Karpas-422 (cell line): Measurements from ENCODE around the gene SMARCB1. TPM values are rescaled to one million over a fixed set of nuclear protein-coding genes. Genes with fewer than 3 reads are reported as not detected.

Experiments used
- DNase-seq: peaks from one replicate; pipeline ENCODE4 v3.0.0-alpha.2; 2015
- H2AFZ ChIP-seq: fragments of 200-600 bp; sonication (generic); 2 replicates; pipeline ENCODE4 v1.6.1; 2014; ENCODE audit warnings: antibody characterized with exemption, low read length, mixed read lengths
- H3K27ac ChIP-seq: fragments of 200-600 bp; sonication (generic); 2 replicates; pipeline ENCODE4 v1.5.1; 2014; ENCODE audit warnings: mild to moderate bottlenecking, low read length, moderate library complexity
- H3K27me3 ChIP-seq: fragments of 200-600 bp; sonication (generic); 2 replicates; pipeline ENCODE4 v1.6.1; 2014; ENCODE audit warnings: low read length, mixed read lengths
- H3K36me3 ChIP-seq: fragments of 200-600 bp; sonication (generic); 2 replicates; pipeline ENCODE4 v1.6.1; 2014; ENCODE audit warnings: low read length, mixed read lengths; ENCODE audit not compliant: insufficient read depth
- H3K4me1 ChIP-seq: fragments of 200-600 bp; sonication (generic); 2 replicates; pipeline ENCODE4 v1.6.1; 2014; ENCODE audit warnings: mild to moderate bottlenecking, low read length, mixed read lengths
- H3K4me2 ChIP-seq: fragments of 200-600 bp; sonication (generic); 2 replicates; pipeline ENCODE4 v1.6.1; 2014; ENCODE audit warnings: low read length, low read depth, mild to moderate bottlenecking; ENCODE audit not compliant: poor library complexity, severe bottlenecking
- H3K4me3 ChIP-seq: fragments of 200-600 bp; sonication (generic); 2 replicates; pipeline ENCODE4 v1.5.1; 2014; ENCODE audit warnings: mild to moderate bottlenecking, antibody characterized with exemption, low read length, mixed read lengths
- H3K79me2 ChIP-seq: fragments of 200-600 bp; sonication (generic); 2 replicates; pipeline ENCODE4 v1.6.1; 2014; ENCODE audit warnings: mild to moderate bottlenecking, low read length, mixed read lengths
- H3K9ac ChIP-seq: fragments of 200-600 bp; sonication (generic); 2 replicates; pipeline ENCODE4 v1.6.0; 2014; ENCODE audit warnings: low read length
- H3K9me2 ChIP-seq: fragments of 200-600 bp; sonication (generic), shearing (Covaris generic); replicated peaks from 2 replicates; pipeline ENCODE4 v1.6.0; 2014; ENCODE audit warnings: mild to moderate bottlenecking, low read length, moderate library complexity; ENCODE audit not compliant: insufficient read depth
- H3K9me3 ChIP-seq: fragments of 300-700, 200-600 bp; sonication (generic); 2 replicates; pipeline ENCODE4 v1.6.1; 2014; ENCODE audit warnings: low read length, mixed read lengths
- H4K20me1 ChIP-seq: fragments of 200-600 bp; sonication (generic); 2 replicates; pipeline ENCODE4 v1.6.1; 2014; ENCODE audit warnings: mild to moderate bottlenecking, antibody characterized with exemption, low read length, low read depth; ENCODE audit not compliant: insufficient read depth
- total RNA-seq: library from RNA; depleted of rRNA; stranded (reverse); fragments of >200 nt; shearing (Covaris generic); gene quantifications from 2 replicates; pipeline ENCODE4 v1.2.3, GENCODE V29; 2014; ENCODE audit warnings: low replicate concordance

The SMARCB1 gene
- total RNA-seq, 1 experiment from 2014 or later, result 400 TPM

GRCh38 chr22:23846081-23846469 lies 59.3 kb downstream of the SMARCB1 start:
- H3K4me1 ChIP-seq, result peaks cover 73% of the 10 kb centered on the region
- no peak overlapping the region for H3K4me2 ChIP-seq

GRCh38 chr22:23847310-23847920 lies 60.6 kb downstream of the SMARCB1 start:
- Histone ChIP-seq H4K20me1 (no peaks in the 10 kb centered on the region), H3K4me3 (peak overlapping the region; percentile 46; the same call in 1 of the 2 replicates), H3K79me2 (no peaks in the 10 kb centered on the region), H3K4me2 (peak overlapping the region; percentile 64), H3K36me3 (no peaks in the 10 kb centered on the region), H3K27ac (peak overlapping the region; percentile 96), H3K9me3 (no peaks in the 10 kb centered on the region), H3K9ac (peak overlapping the region; percentile 69), H3K9me2 (no peaks in the 10 kb centered on the region), H3K4me1 (peaks cover 79% of the 10 kb centered on the region), H3K27me3 (no peaks in the 10 kb centered on the region), H2AFZ (no peak overlapping the region)
- DNase-seq, result no peak

More at GRCh38 chr22:23846081-23846469, 59.3 kb downstream of the SMARCB1 start:
- no peaks in the 10 kb centered on the region for H3K9me3 ChIP-seq
- H2AFZ ChIP-seq, result no peak overlapping the region
- peak; percentile 36 for DNase-seq
- peak overlapping the region; percentile 69; the same call in 1 of the 2 replicates for H3K9ac ChIP-seq
- no peaks in the 10 kb centered on the region for H3K9me2 ChIP-seq
- H3K27me3 ChIP-seq, result no peaks in the 10 kb centered on the region
- H4K20me1 ChIP-seq, result no peaks in the 10 kb centered on the region
- peak overlapping the region; percentile 96; the same call in 1 of the 2 replicates for H3K27ac ChIP-seq
- H3K4me3 ChIP-seq, result no peak overlapping the region
- no peaks in the 10 kb centered on the region for H3K79me2 ChIP-seq
- no peaks in the 10 kb centered on the region for H3K36me3 ChIP-seq

- H3K9me2 ChIP-seq, result no peaks in the 10 kb centered on the region
- DNase-seq, result peak; percentile 95
- H3K4me3 ChIP-seq, result peak overlapping the region; percentile 46; the same call in 1 of the 2 replicates
- H3K4me1 ChIP-seq, result peaks cover 75% of the 10 kb centered on the region
- no peaks in the 10 kb centered on the region for H3K27me3 ChIP-seq
- H4K20me1 ChIP-seq, result no peaks in the 10 kb centered on the region
- peak overlapping the region; percentile 96 for H3K27ac ChIP-seq
- H2AFZ ChIP-seq, result no peak overlapping the region
- peak overlapping the region; percentile 64 for H3K4me2 ChIP-seq
- no peaks in the 10 kb centered on the region for H3K79me2 ChIP-seq
- no peaks in the 10 kb centered on the region for H3K36me3 ChIP-seq
- H3K9me3 ChIP-seq, result no peaks in the 10 kb centered on the region
- H3K9ac ChIP-seq, result peak overlapping the region; percentile 75
Measured at GRCh38 chr22:23847991-23848864, 61.5 kb downstream of the SMARCB1 start.

GRCh38 chr22:23849009-23850006 lies 62.5 kb downstream of the SMARCB1 start:
- H3K4me1 ChIP-seq, result peaks cover 72% of the 10 kb centered on the region
- no peaks in the 10 kb centered on the region for H3K9me3 ChIP-seq
- DNase-seq, result peak; percentile 93
- no peaks in the 10 kb centered on the region for H4K20me1 ChIP-seq
- H3K9ac ChIP-seq, result peak overlapping the region; percentile 57
- no peaks in the 10 kb centered on the region for H3K9me2 ChIP-seq
- no peaks in the 10 kb centered on the region for H3K36me3 ChIP-seq
- H3K4me3 ChIP-seq, result peak overlapping the region; percentile 60; the same call in 1 of the 2 replicates
- peak overlapping the region; percentile 64 for H3K4me2 ChIP-seq
- H2AFZ ChIP-seq, result peak overlapping the region; percentile 66; the same call in 1 of the 2 replicates
- H3K27me3 ChIP-seq, result no peaks in the 10 kb centered on the region
- H3K79me2 ChIP-seq, result no peaks in the 10 kb centered on the region
- peak overlapping the region; percentile 96 for H3K27ac ChIP-seq

- Histone ChIP-seq H3K4me3 (no peak overlapping the region), H3K4me2 (no peak overlapping the region), H3K9ac (no peak overlapping the region), H4K20me1 (no peaks in the 10 kb centered on the region), H3K36me3 (no peaks in the 10 kb centered on the region), H3K9me2 (no peaks in the 10 kb centered on the region), H3K79me2 (no peaks in the 10 kb centered on the region), H3K27me3 (no peaks in the 10 kb centered on the region), H3K9me3 (no peaks in the 10 kb centered on the region), H2AFZ (no peak overlapping the region), H3K27ac (no peak overlapping the region), H3K4me1 (peaks cover 64% of the 10 kb centered on the region)
- DNase-seq, result no peak
Measured at GRCh38 chr22:23850136-23850611, 63.4 kb downstream of the SMARCB1 start.

- H4K20me1 ChIP-seq, result no peaks in the 10 kb centered on the region
- peak overlapping the region; percentile 85 for H3K4me3 ChIP-seq
- peaks cover 12% of the 10 kb centered on the region for H3K79me2 ChIP-seq
- peak overlapping the region; percentile 95 for H3K4me2 ChIP-seq
- H3K9me2 ChIP-seq, result no peaks in the 10 kb centered on the region
- no peaks in the 10 kb centered on the region for H3K36me3 ChIP-seq
- peak overlapping the region; percentile 86; the same call in 1 of the 2 replicates for H2AFZ ChIP-seq
- H3K9ac ChIP-seq, result peak overlapping the region; percentile 97
- no peaks in the 10 kb centered on the region for H3K27me3 ChIP-seq
- DNase-seq, result peak; percentile 77
- H3K9me3 ChIP-seq, result no peaks in the 10 kb centered on the region
- H3K27ac ChIP-seq, result peak overlapping the region; percentile 91
- peaks cover 17% of the 10 kb centered on the region for H3K4me1 ChIP-seq
Measured at GRCh38 chr22:23856721-23857605, 70.2 kb downstream of the SMARCB1 start.
